ENCODE measurements around the gene SCARB1. TPM values are rescaled to one million over a fixed set of nuclear protein-coding genes. Genes with fewer than 3 reads are reported as not detected.

SCARB1 gene
- total RNA-seq, 1 donor: 28.0 TPM

- DNase-seq (ENCODE audit: low read depth in 2 of 3, low spot score in 2 of 3): no peak
Measured at GRCh38 chr12:124828264-124829007, 35.2 kb downstream of the SCARB1 start.

- no peak for DNase-seq (ENCODE audit: low read depth in 2 of 3, low spot score in 2 of 3)
Measured at GRCh38 chr12:124827588-124828184, 36.0 kb downstream of the SCARB1 start.

GRCh38 chr12:124824195-124824594 lies 39.5 kb downstream of the SCARB1 start:
- DNase-seq (ENCODE audit: low read depth in 2 of 3, low spot score in 2 of 3): no peak

GRCh38 chr12:124823272-124823970 lies 40.2 kb downstream of the SCARB1 start:
- DNase-seq (ENCODE audit: low read depth in 2 of 3, low spot score in 2 of 3): no peak

- no peak for DNase-seq (ENCODE audit: low read depth in 2 of 3, low spot score in 2 of 3)
Measured at GRCh38 chr12:124822218-124822617, 41.4 kb downstream of the SCARB1 start.

GRCh38 chr12:124821252-124822200 lies 42.1 kb downstream of the SCARB1 start:
- no peak for DNase-seq (ENCODE audit: low read depth in 2 of 3, low spot score in 2 of 3)

GRCh38 chr12:124820199-124820598 lies 43.5 kb downstream of the SCARB1 start:
- no peak for DNase-seq (ENCODE audit: low read depth in 2 of 3, low spot score in 2 of 3)

GRCh38 chr12:124819525-124819924 lies 44.1 kb downstream of the SCARB1 start:
- DNase-seq (ENCODE audit: low read depth in 2 of 3, low spot score in 2 of 3): no peak

- no peak for DNase-seq (ENCODE audit: low read depth in 2 of 3, low spot score in 2 of 3)
Measured at GRCh38 chr12:124819080-124819479, 44.6 kb downstream of the SCARB1 start.

GRCh38 chr12:124817076-124818000 lies 46.3 kb downstream of the SCARB1 start:
- no peak for DNase-seq (ENCODE audit: low read depth in 2 of 3, low spot score in 2 of 3)

- DNase-seq (ENCODE audit: low read depth in 2 of 3, low spot score in 2 of 3): no peak
Measured at GRCh38 chr12:124816295-124816854, 47.3 kb downstream of the SCARB1 start.

GRCh38 chr12:124814741-124815613 lies 48.7 kb downstream of the SCARB1 start:
- no peak for DNase-seq (ENCODE audit: low read depth in 2 of 3, low spot score in 2 of 3)

GRCh38 chr12:124813782-124814181 lies 49.9 kb downstream of the SCARB1 start:
- DNase-seq (ENCODE audit: low read depth in 2 of 3, low spot score in 2 of 3): no peak

- no peak for DNase-seq (ENCODE audit: low read depth in 2 of 3, low spot score in 2 of 3)
Measured at GRCh38 chr12:124812979-124813378, 50.7 kb downstream of the SCARB1 start.

- no peak for DNase-seq (ENCODE audit: low read depth in 2 of 3, low spot score in 2 of 3)
Measured at GRCh38 chr12:124812356-124812755, 51.3 kb downstream of the SCARB1 start.

GRCh38 chr12:124811633-124812032 lies 52.0 kb downstream of the SCARB1 start:
- DNase-seq (ENCODE audit: low read depth in 2 of 3, low spot score in 2 of 3): no peak

- no peak for DNase-seq (ENCODE audit: low read depth in 2 of 3, low spot score in 2 of 3)
Measured at GRCh38 chr12:124809878-124810277, 53.8 kb downstream of the SCARB1 start.

GRCh38 chr12:124809391-124809790 lies 54.3 kb downstream of the SCARB1 start:
- no peak for DNase-seq (ENCODE audit: low read depth in 2 of 3, low spot score in 2 of 3)
